Uterus (tissue), 4 donors: ENCODE measurements around the gene KCNQ4. TPM values are rescaled to one million over a fixed set of nuclear protein-coding genes. Genes with fewer than 3 reads are reported as not detected.

Experiments used
- DNase-seq, 2 donors: peaks; one replicate each; pipeline ENCODE4 v3.0.0-alpha.2; 2019 to 2020
- H3K27ac ChIP-seq, 2 donors: fragments of 200-600 bp; sonication (generic); 1 replicate in 1 of 2; 2 replicates in 1 of 2; pipeline ENCODE4 v1.5.1; 2016 to 2018
- H3K27me3 ChIP-seq, 2 donors: fragments of 200-600 bp; sonication (generic); one replicate each; pipeline ENCODE4 v1.5.1; 2018 to 2019; ENCODE audit warnings: control low read depth in 1 of 2
- H3K36me3 ChIP-seq, 2 donors: fragments of 200-600 bp; sonication (generic); one replicate each; pipeline ENCODE4 v1.5.1; 2019; ENCODE audit warnings: control low read depth in 1 of 2
- H3K4me1 ChIP-seq, 2 donors: fragments of 200-600 bp; sonication (generic); one replicate each; pipeline ENCODE4 v1.5.1; 2018 to 2019; ENCODE audit warnings: control low read depth in 1 of 2
- H3K4me3 ChIP-seq, 2 donors: fragments of 200-600 bp; sonication (generic); 1 replicate in 1 of 2; 2 replicates in 1 of 2; pipeline ENCODE4 v1.5.1; 2018 to 2019; ENCODE audit warnings: mild to moderate bottlenecking in 1 of 2
- H3K9me3 ChIP-seq, 2 donors: fragments of 200-600 bp; sonication (generic); one replicate each; pipeline ENCODE4 v1.5.1; 2019; ENCODE audit warnings: control low read depth in 1 of 2
- CTCF ChIP-seq, 4 experiments: fragments of 200-600 bp in 2 of 4; fragments of 450-650 bp in 2 of 4; sonication (generic) in 2 of 4; IDR thresholded peaks; one replicate each; pipeline ENCODE4 v1.5.1; 2016 to 2019; ENCODE audit warnings: antibody characterized with exemption in 4 of 4, mild to moderate bottlenecking in 2 of 4, moderate library complexity in 1 of 4
- POLR2A ChIP-seq, 2 donors: fragments of 450-650 bp; IDR thresholded peaks; one replicate each; pipeline ENCODE4 v1.6.1; 2016; ENCODE audit warnings: antibody characterized with exemption in 2 of 2, mild to moderate bottlenecking in 1 of 2, moderate library complexity in 1 of 2
- intact Hi-C: fragments of 100-400 bp; cut with DNase I; formaldehyde crosslinking; loops from one replicate; pipeline ENCODE4 v1.15.1; 2023; ENCODE audit warnings: low total_unique reads
- total RNA-seq, 4 donors: library from RNA; depleted of rRNA in 3 of 4; stranded (reverse); fragments of >200 nt in 3 of 4; gene quantifications; one replicate each; pipeline versions ENCODE4 v1.1.0 to v1.2.4, GENCODE V29; 2014 to 2023
- donor health status: DM: yes; HTN: yes; CAD: no.

KCNQ4 gene
- total RNA-seq, 4 donors from 2014 or later: 2.7 to 13.4 (median 7.4) TPM; not detected in 1

DNA sequence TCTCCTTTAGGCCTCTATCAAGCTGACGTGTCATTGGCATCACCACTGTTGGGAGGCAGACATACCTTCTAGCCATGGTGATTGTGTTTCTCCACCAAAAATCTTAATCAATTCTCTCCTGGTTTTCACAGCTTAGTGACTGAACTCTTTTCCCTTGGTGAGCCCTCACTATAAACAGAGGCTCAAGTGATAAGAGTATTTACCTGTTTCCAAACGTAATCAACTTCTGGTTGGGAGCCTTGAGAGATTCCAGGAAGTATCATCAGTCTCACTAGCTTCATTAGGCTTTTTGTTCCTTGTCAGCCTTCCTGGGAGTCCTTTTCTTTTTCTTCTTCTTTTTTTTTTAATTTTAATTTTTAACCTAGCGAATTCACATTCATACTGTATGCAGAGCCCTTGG lies 33.8 kb upstream of the KCNQ4 start:
- DNase-seq: no peak
- no peak for TF ChIP-seq POLR2A (IDR thresholded peaks at IDR 0.05)
- no peak for TF ChIP-seq CTCF (IDR thresholded peaks at IDR 0.05)
- intact Hi-C loops: no loop called here
- Histone ChIP-seq H3K27me3 (no peaks in the 10 kb centered on the region), H3K27ac (no peak overlapping the region), H3K36me3 (no peaks in the 10 kb centered on the region), H3K4me1 (no peaks in the 10 kb centered on the region), H3K9me3 (no peaks in the 10 kb centered on the region), H3K4me3 (no peak overlapping the region)

- Histone ChIP-seq H3K27me3 (no peaks in the 10 kb centered on the region), H3K4me3 (no peak overlapping the region), H3K4me1 (no peaks in the 10 kb centered on the region), H3K27ac (no peak overlapping the region), H3K9me3 (no peaks in the 10 kb centered on the region), H3K36me3 (no peaks in the 10 kb centered on the region)
- no peak for DNase-seq
- TF ChIP-seq CTCF (IDR thresholded peaks at IDR 0.05) (no peak), POLR2A (IDR thresholded peaks at IDR 0.05) (no peak)
- intact Hi-C loops: no loop called here
These were observed 33.1 kb upstream of the KCNQ4 start for GRCh38 chr1:40750451-40750908.

DNA sequence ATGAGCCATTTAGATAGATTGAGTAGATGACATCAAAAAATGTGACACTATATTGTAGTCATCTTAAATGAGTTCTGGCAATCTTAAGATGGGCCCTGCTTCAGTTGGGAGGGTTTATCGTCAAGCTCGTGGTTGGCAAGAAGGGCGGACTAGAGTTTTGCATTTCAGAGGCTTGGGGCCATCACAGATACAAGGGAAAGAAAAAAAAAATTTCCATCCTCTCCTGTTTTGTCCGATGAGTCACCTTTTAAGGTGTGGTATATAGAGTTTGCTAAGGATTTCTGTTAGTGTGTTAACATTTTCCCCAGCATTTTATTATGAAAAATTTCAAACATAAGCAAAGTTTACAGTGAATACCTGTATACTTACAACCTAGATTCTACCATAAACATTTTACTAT lies 31.8 kb upstream of the KCNQ4 start:
- Histone ChIP-seq H3K27ac (no peak overlapping the region), H3K9me3 (no peaks in the 10 kb centered on the region), H3K4me3 (no peak overlapping the region), H3K36me3 (no peaks in the 10 kb centered on the region), H3K27me3 (no peaks in the 10 kb centered on the region), H3K4me1 (no peaks in the 10 kb centered on the region)
- intact Hi-C loops: no loop called here
- TF ChIP-seq CTCF (IDR thresholded peaks at IDR 0.05) (no peak), POLR2A (IDR thresholded peaks at IDR 0.05) (no peak)
- DNase-seq: no peak

DNA sequence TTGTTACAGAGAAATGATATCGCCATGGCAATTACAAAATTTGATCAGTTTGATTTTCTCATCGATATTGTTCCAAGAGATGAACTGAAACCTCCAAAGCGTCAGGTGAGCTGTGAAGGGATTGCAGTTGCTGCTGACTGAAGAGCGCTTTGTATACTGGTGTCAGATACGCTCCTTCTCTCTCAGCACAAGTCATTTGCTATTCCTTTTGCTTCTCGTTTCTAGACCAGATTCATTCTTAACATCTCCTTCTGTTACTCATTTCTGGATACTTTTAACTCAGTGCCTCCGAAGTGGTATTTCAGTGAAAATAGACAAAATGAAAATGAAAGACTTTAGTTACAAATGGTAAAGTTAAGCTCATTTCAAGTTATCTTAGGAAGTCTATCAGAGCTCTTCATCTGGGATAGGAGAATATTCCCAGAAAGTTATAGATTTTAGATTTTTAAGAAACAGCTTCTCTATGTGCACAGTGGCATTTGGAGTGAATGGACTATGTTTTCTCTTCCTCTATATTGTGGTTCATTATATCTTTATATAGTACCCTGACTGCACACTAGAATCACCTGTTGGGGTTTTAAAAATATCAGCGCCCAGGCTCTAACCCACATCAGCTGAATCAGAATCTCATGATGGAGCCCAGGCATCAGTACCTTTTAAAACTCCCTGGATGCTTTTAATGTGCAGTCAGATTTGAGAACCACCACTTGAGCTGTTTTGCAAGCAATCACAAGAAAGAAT lies 30.3 kb upstream of the KCNQ4 start:
- no peak overlapping the region for H3K4me3 ChIP-seq
- intact Hi-C loops: no loop called here
- H3K27me3 ChIP-seq: no peaks in the 10 kb centered on the region
- H3K27ac ChIP-seq: no peak overlapping the region
- H3K9me3 ChIP-seq: no peaks in the 10 kb centered on the region
- H3K4me1 ChIP-seq: no peaks in the 10 kb centered on the region
- TF ChIP-seq CTCF (IDR thresholded peaks at IDR 0.05) (no peak), POLR2A (IDR thresholded peaks at IDR 0.05) (no peak)
- DNase-seq: no peak
- H3K36me3 ChIP-seq: no peaks in the 10 kb centered on the region

- no peak overlapping the region for H3K4me3 ChIP-seq
- H3K27me3 ChIP-seq: no peaks in the 10 kb centered on the region
- no peak for TF ChIP-seq POLR2A (IDR thresholded peaks at IDR 0.05)
- no peak for TF ChIP-seq CTCF (IDR thresholded peaks at IDR 0.05)
- no peak overlapping the region for H3K27ac ChIP-seq
- H3K9me3 ChIP-seq: no peaks in the 10 kb centered on the region
- DNase-seq: no peak
- no peaks in the 10 kb centered on the region for H3K4me1 ChIP-seq
- H3K36me3 ChIP-seq: no peaks in the 10 kb centered on the region
- intact Hi-C loops: no loop called here
These were observed 29.4 kb upstream of the KCNQ4 start for GRCh38 chr1:40754201-40754600.
